DND-41 (cell line): Measurements from ENCODE around the gene MATR3.

ENCODE experiments used
- ATAC-seq: fragments of 200-7000 bp; cut with Tn5 transposase; 3 replicates; pipeline ENCODE4 v1.9.1; 2021; ENCODE audit warnings: low read depth; ENCODE audit not compliant: insufficient read depth
- DNase-seq: peaks from one replicate; pipeline ENCODE4 v3.0.0-alpha.2; 2020
- H2AFZ ChIP-seq: 2 replicates; pipeline ENCODE4 v1.6.0; 2012; ENCODE audit warnings: low read depth, low read length
- H3K27ac ChIP-seq: 2 replicates; pipeline ENCODE4 v1.5.1; 2012; ENCODE audit warnings: low read length, inconsistent platforms
- H3K27me3 ChIP-seq: fragments of 200-600 bp; sonication (generic); 2 replicates; pipeline ENCODE4 v1.6.0; 2012; ENCODE audit warnings: low read length, mild to moderate bottlenecking, inconsistent platforms; ENCODE audit not compliant: insufficient read depth, poor library complexity
- H3K36me3 ChIP-seq: 2 replicates; pipeline ENCODE4 v1.5.1; 2012; ENCODE audit warnings: low read length, inconsistent platforms; ENCODE audit not compliant: insufficient read depth
- H3K4me1 ChIP-seq: 2 replicates; pipeline ENCODE4 v1.5.1; 2012; ENCODE audit warnings: mild to moderate bottlenecking, low read length; ENCODE audit not compliant: insufficient read depth
- H3K4me2 ChIP-seq: 2 replicates; pipeline ENCODE4 v1.6.0; 2012; ENCODE audit warnings: mild to moderate bottlenecking, moderate library complexity, low read length, inconsistent platforms; ENCODE audit not compliant: insufficient read depth
- H3K4me3 ChIP-seq, 2 experiments: fragments of 200-600 bp in 1 of 2; shearing (Covaris generic) in 1 of 2; 2 replicates each; pipeline ENCODE4 v1.5.1; 2012 to 2016; ENCODE audit warnings: inconsistent platforms in 2 of 2, low read length in 2 of 2, mild to moderate bottlenecking in 2 of 2, low read depth in 1 of 2, moderate library complexity in 1 of 2
- H3K79me2 ChIP-seq: 2 replicates; pipeline ENCODE4 v1.6.0; 2012; ENCODE audit warnings: low read length, inconsistent platforms; ENCODE audit not compliant: insufficient read depth
- H3K9ac ChIP-seq: 2 replicates; pipeline ENCODE4 v1.6.0; 2012; ENCODE audit warnings: low read depth, mild to moderate bottlenecking, inconsistent platforms, low read length, moderate library complexity
- H3K9me3 ChIP-seq: 2 replicates; pipeline ENCODE4 v1.5.1; 2012; ENCODE audit warnings: low read length, moderate library complexity, mild to moderate bottlenecking, inconsistent platforms; ENCODE audit not compliant: insufficient read depth, severe bottlenecking
- H4K20me1 ChIP-seq: 2 replicates; pipeline ENCODE4 v1.6.0; 2012; ENCODE audit warnings: low read length; ENCODE audit not compliant: insufficient read depth
- EZH2 ChIP-seq: IDR thresholded peaks from 3 replicates; pipeline ENCODE4 v1.6.1; 2012; ENCODE audit warnings: borderline replicate concordance, low read depth, mild to moderate bottlenecking, moderate library complexity, low read length, inconsistent platforms; ENCODE audit not compliant: severe bottlenecking
- TF ChIP-seq, protein P1 (sequence below): IDR thresholded peaks from 2 replicates; pipeline ENCODE4 v1.5.1; 2012; ENCODE audit warnings: borderline replicate concordance, low read length, moderate library complexity, mild to moderate bottlenecking; ENCODE audit not compliant: poor library complexity, severe bottlenecking; ENCODE audit errors: extremely low read depth

Gene MATR3, protein sequence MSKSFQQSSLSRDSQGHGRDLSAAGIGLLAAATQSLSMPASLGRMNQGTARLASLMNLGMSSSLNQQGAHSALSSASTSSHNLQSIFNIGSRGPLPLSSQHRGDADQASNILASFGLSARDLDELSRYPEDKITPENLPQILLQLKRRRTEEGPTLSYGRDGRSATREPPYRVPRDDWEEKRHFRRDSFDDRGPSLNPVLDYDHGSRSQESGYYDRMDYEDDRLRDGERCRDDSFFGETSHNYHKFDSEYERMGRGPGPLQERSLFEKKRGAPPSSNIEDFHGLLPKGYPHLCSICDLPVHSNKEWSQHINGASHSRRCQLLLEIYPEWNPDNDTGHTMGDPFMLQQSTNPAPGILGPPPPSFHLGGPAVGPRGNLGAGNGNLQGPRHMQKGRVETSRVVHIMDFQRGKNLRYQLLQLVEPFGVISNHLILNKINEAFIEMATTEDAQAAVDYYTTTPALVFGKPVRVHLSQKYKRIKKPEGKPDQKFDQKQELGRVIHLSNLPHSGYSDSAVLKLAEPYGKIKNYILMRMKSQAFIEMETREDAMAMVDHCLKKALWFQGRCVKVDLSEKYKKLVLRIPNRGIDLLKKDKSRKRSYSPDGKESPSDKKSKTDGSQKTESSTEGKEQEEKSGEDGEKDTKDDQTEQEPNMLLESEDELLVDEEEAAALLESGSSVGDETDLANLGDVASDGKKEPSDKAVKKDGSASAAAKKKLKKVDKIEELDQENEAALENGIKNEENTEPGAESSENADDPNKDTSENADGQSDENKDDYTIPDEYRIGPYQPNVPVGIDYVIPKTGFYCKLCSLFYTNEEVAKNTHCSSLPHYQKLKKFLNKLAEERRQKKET

DNA sequence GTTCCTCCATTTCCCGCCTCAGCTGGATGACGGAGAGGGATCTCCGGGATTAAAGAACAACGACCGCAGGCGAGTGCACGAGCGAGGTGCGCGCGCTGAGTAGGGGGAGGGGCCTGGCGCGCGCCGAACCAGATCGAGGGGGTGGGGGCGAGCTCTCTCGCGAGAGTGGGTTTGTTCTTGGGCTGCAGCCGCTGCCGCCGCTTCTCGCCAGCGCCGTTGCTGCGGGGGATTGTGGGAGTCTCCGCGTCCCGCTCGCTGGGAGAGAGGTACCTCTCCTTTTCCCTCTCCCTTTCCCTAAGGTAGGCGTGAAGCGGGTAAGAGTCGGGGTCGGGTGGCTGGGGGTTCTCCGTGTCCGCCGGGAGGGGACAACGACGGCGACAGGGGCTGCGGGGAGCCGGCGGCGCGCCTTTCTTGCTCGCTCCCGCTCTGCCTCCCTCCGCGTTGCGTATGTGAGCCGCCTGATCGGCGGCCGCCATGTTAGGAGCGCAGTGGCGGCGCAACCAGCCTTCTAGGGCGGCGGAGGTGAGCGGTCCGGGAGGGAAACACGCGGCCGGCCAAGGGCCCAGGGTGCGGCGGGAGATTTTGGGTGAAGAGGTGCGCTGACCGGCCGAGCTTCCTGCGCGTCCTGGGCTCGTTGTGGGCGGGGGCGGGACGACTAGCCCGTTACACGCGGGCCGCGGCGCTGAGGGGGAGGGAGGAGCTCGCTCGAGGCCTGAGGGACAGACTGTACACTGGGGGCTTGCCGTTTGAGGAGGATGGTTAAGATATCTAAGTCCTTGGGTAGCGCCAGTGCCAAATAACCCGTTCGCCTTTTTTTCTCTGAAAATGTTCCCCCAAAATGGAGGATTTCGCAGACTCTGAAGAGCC, at the start of gene MATR3:
TSS of gene MATR3 (plus strand) at position 234 of the 867 bp plus-strand sequence. CDS start 13,676 bp downstream, outside the sequence.
- TF ChIP-seq, protein P1, sequence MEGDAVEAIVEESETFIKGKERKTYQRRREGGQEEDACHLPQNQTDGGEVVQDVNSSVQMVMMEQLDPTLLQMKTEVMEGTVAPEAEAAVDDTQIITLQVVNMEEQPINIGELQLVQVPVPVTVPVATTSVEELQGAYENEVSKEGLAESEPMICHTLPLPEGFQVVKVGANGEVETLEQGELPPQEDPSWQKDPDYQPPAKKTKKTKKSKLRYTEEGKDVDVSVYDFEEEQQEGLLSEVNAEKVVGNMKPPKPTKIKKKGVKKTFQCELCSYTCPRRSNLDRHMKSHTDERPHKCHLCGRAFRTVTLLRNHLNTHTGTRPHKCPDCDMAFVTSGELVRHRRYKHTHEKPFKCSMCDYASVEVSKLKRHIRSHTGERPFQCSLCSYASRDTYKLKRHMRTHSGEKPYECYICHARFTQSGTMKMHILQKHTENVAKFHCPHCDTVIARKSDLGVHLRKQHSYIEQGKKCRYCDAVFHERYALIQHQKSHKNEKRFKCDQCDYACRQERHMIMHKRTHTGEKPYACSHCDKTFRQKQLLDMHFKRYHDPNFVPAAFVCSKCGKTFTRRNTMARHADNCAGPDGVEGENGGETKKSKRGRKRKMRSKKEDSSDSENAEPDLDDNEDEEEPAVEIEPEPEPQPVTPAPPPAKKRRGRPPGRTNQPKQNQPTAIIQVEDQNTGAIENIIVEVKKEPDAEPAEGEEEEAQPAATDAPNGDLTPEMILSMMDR = no peak
- TF ChIP-seq EZH2 = no peak
- H3K4me3 ChIP-seq = peak within 1 kb of the TSS; percentile 81 to 93
- no peaks in the 10 kb centered on the region for H3K27me3 ChIP-seq
- no peaks in the 10 kb centered on the region for H3K9me3 ChIP-seq
- peak within 1 kb of the TSS; percentile 66 for H3K4me2 ChIP-seq
- peaks cover 16% of the 10 kb centered on the region for H3K36me3 ChIP-seq
- peak within 1 kb of the TSS; percentile 99 for H3K27ac ChIP-seq
- DNase-seq (peak; percentile 96), ATAC-seq (peak; percentile 87)
- H3K4me1 ChIP-seq = peaks cover 45% of the 10 kb centered on the region
- peak within 1 kb of the TSS; percentile 91 for H2AFZ ChIP-seq
- peak within 1 kb of the TSS; percentile 100 for H3K9ac ChIP-seq
- H4K20me1 ChIP-seq = peaks cover 45% of the 10 kb centered on the region
- H3K79me2 ChIP-seq = peaks cover 65% of the 10 kb centered on the region

DNA sequence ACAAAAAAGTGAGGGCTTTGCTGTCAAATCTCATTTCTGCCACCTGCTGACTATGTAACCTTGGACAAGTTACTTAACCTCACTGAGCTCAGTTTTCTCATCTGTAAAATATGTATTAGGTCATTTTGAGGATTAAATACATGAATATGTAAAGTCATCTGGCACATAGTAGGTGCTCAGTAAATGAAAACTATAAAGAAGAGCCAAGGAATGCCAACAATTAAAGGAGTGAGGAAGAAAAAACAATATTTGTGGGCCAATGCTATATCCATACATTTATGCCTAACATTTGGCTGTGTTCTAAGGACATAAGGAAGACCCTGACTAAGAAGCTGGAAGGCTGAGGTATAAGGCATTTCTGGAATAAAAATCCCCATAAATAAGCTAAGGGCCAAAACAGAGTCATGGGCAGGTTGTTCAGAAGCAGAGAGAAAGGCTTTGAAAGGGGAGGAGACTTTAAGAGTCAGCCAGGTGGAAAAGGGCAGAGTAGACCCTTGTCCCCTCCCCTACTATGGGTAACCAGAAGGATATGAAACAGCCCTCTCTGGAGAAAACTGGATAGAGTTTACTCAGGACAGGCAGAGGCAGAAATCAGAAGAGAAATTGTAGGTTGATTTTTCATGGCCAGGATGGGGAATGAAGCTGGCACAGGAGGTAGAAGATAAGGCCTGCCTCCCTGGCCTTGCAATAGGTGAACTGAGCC, 47.8 kb upstream of the MATR3 start:
- peaks cover 13% of the 10 kb centered on the region for H3K4me1 ChIP-seq
- H3K27ac ChIP-seq = no peak overlapping the region
- no peaks in the 10 kb centered on the region for H4K20me1 ChIP-seq
- no peak for ATAC-seq
- H3K9ac ChIP-seq = no peak overlapping the region
- DNase-seq = no peak
- no peaks in the 10 kb centered on the region for H3K27me3 ChIP-seq
- H3K79me2 ChIP-seq = no peaks in the 10 kb centered on the region
- no peak overlapping the region for H2AFZ ChIP-seq
- H3K9me3 ChIP-seq = peaks cover 6% of the 10 kb centered on the region
- TF ChIP-seq, protein P1 = no peak
- no peak for TF ChIP-seq EZH2
- no peaks in the 10 kb centered on the region for H3K36me3 ChIP-seq
- no peak overlapping the region for H3K4me3 ChIP-seq
- H3K4me2 ChIP-seq = no peak overlapping the region

DNA sequence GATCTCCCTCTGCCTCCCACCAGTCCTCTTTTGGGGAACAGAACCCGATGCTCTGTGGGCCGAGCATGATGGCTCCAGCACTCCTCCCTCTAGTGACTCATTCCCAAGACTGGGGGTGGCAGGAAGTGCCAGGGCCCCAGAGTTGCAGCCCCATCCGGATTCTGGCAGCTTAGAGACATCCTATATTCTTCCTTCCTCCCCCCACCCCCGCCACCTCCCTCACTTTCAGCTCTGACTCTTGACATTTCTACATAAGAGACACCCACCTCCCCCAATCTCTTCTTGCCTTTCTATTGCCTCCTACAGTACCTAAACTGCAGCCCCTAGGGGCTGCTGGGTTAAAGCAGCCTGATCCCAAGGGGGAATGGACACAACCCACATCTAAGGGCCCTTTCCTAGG, 47.1 kb upstream of the MATR3 start:
- no peaks in the 10 kb centered on the region for H3K27me3 ChIP-seq
- H3K9ac ChIP-seq = no peak overlapping the region
- peak overlapping the region; percentile 42 for H3K27ac ChIP-seq
- no peak for TF ChIP-seq EZH2
- TF ChIP-seq, protein P1 = no peak
- H2AFZ ChIP-seq = no peak overlapping the region
- H3K4me2 ChIP-seq = no peak overlapping the region
- no peaks in the 10 kb centered on the region for H4K20me1 ChIP-seq
- ATAC-seq (peak; percentile 81), DNase-seq (peak; percentile 50)
- H3K4me3 ChIP-seq = no peak overlapping the region
- H3K9me3 ChIP-seq = peaks cover 6% of the 10 kb centered on the region
- H3K79me2 ChIP-seq = no peaks in the 10 kb centered on the region
- H3K36me3 ChIP-seq = no peaks in the 10 kb centered on the region
- peaks cover 13% of the 10 kb centered on the region for H3K4me1 ChIP-seq
